OCI-M1 (cell line): Measurements from ENCODE around the gene CLDN15.
A peak's percentile ranks its signal among the peaks of the same experiment; 100 is the strongest.
"Not testable (repeated sequence)": the region's sequence is repeated elsewhere in the genome, so short reads cannot be mapped to it uniquely, and the experiment has no call there.

Source experiments
- DNase-seq: peaks from one replicate; lab custom pipeline; 2025; lab: John Stamatoyannopoulos, UW

The CLDN15 gene

GRCh38 chr7:101222275-101222830 is 15.2 kb downstream of the CLDN15 start:
- no peak for DNase-seq

GRCh38 chr7:101220295-101220694 is 17.3 kb downstream of the CLDN15 start:
- no peak for DNase-seq

- DNase-seq, result no peak
Measured at GRCh38 chr7:101218236-101219125, 19.1 kb downstream of the CLDN15 start.

- DNase-seq, result peak; percentile 100
Measured at GRCh38 chr7:101217388-101218235, 20.0 kb downstream of the CLDN15 start, which contains the start of the genes PLOD3 and ZNHIT1. Gene PLOD3 (minus strand): TSS chr7:101217581. CDS start chr7:101217274, 307 bp downstream. Gene ZNHIT1 (plus strand): TSS chr7:101218165. CDS start chr7:101218196, 31 bp downstream.

GRCh38 chr7:101216860-101217387 is 20.7 kb downstream of the CLDN15 start:
- peak; percentile 51 for DNase-seq

- DNase-seq, result no peak
Measured at GRCh38 chr7:101216001-101216859, 21.4 kb downstream of the CLDN15 start.

- no peak for DNase-seq
Measured at GRCh38 chr7:101212014-101212413, 25.6 kb downstream of the CLDN15 start.

GRCh38 chr7:101211501-101211900 is 26.1 kb downstream of the CLDN15 start:
- DNase-seq, result no peak

GRCh38 chr7:101210143-101210542 is 27.5 kb downstream of the CLDN15 start:
- DNase-seq, result no peak

GRCh38 chr7:101208794-101209193 is 28.8 kb downstream of the CLDN15 start:
- DNase-seq, result no peak

- no peak for DNase-seq
Measured at GRCh38 chr7:101207459-101207858, 30.1 kb downstream of the CLDN15 start.

GRCh38 chr7:101206665-101207042 is 30.9 kb downstream of the CLDN15 start:
- no peak for DNase-seq

- no peak for DNase-seq
Measured at GRCh38 chr7:101205901-101206664, 31.5 kb downstream of the CLDN15 start.

GRCh38 chr7:101203740-101204738 is 33.6 kb downstream of the CLDN15 start:
- not testable (repeated sequence) for DNase-seq

- DNase-seq, result no peak
Measured at GRCh38 chr7:101202603-101202918, 35.0 kb downstream of the CLDN15 start.

- DNase-seq, result no peak
Measured at GRCh38 chr7:101201695-101202602, 35.7 kb downstream of the CLDN15 start.

GRCh38 chr7:101200862-101201599 is 36.6 kb downstream of the CLDN15 start, which contains the start of gene MOGAT3:
Gene MOGAT3 (minus strand): TSS chr7:101201036. CDS start chr7:101200854, 182 bp downstream.
- DNase-seq, result no peak
